Measurements from ENCODE around the gene SRSF3. TPM values are rescaled to one million over a fixed set of nuclear protein-coding genes. Genes with fewer than 3 reads are reported as not detected.

Gene SRSF3
- 218 TPM for total RNA-seq

DNA sequence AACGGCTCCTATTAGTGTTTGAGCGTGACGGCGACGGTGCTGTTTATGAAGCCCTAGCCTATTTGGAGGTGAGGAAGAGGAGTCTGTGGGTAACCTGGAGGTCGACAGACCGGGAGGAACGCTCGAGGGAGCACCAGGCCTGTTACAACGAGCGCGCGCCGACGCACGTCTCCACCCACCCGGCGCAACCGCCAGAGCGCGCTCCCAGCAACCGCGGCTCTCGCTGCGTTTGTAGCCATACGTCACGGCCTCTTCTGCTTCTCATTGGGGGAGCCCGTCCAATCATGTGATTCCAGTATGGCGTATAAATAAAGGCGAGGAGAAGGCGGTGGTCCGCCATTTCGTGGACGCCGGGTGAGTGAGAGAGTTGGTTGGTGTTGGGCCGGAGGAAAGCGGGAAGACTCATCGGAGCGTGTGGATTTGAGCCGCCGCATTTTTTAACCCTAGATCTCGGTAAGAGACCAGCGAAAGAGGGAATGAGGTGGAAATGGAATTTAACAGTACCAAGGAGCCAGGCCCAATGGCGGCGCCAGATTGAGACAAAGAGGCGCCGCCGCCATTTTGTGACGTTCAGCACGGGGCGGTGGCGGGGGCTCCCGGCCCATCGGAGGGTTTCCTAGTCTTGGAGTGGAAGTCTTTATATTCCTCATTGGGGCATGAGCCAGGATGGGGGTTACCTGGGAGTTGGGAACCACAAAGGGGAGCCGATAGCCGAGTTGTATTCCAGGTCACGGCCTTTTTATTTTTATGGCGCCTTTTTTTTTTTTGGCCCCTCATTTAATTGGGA lies at the start of gene SRSF3:
SRSF3 (plus strand) TSS at position 334 of the 787 bp plus-strand sequence. CDS start 2,401 bp downstream, outside the sequence.
- peak; percentile 98 for ATAC-seq
- intact Hi-C loops (cut with DNase I) = no loop called here
- DNase-seq (ENCODE audit: low spot score) = peak; percentile 97

DNA sequence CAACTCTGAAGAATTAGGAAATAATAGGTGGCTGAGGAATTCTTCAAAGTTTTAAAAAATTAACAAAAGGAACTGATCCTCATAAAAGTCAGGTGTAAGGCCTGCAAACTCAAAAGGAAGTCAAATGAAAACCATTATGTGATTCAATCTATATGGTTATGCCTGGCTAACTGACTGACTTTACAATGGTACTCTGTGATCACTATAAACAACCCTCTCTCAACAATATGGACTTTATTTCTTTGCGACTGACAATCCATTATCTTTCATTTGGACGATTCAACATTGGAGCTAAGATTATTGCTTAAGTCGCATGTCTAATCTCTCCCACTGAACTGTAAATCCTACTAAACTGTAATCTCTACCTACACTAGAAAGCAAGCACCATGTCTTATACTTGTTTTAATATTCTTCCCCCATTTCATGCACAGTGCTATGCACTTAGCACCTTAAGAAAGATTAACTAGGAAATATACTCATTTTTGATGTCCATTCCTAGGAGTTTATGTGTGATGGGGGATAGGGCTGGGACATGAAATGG lies 48.3 kb upstream of the SRSF3 start:
- ATAC-seq (no peak), DNase-seq (ENCODE audit: low spot score) (no peak)
- intact Hi-C loops (cut with DNase I) = no loop called here

DNA sequence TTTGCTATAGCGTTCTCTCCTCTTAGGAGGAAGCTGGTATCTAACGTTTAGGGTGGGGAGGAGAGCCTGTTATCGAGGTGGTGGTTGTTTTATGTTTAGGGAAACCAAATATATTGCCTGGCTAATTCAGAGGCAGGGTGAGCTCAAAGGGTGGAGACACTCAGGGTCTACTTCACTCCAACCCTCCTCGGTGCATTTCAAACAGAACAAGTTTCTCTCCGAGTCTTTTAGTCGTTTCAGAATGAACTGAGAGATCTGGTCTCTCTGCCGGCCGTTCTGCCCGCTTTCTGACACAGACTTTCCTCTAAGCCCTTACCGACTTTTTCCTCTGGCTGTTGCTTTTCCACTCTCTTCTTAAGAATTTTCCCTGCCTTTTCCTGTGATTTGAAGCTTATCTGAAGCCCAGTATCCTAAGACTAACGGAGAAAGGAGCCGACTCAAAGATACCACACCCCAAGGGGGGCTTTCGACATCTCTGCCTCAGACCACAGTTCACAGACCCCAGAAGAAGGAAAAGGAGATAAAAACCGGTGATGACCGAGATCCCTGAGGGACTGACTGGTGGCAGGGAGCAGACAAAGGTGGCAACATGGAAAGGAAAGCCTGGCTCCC lies 47.7 kb upstream of the SRSF3 start:
- ATAC-seq (peak; percentile 45), DNase-seq (ENCODE audit: low spot score) (no peak)
- intact Hi-C loops (cut with DNase I) = no loop called here

DNA sequence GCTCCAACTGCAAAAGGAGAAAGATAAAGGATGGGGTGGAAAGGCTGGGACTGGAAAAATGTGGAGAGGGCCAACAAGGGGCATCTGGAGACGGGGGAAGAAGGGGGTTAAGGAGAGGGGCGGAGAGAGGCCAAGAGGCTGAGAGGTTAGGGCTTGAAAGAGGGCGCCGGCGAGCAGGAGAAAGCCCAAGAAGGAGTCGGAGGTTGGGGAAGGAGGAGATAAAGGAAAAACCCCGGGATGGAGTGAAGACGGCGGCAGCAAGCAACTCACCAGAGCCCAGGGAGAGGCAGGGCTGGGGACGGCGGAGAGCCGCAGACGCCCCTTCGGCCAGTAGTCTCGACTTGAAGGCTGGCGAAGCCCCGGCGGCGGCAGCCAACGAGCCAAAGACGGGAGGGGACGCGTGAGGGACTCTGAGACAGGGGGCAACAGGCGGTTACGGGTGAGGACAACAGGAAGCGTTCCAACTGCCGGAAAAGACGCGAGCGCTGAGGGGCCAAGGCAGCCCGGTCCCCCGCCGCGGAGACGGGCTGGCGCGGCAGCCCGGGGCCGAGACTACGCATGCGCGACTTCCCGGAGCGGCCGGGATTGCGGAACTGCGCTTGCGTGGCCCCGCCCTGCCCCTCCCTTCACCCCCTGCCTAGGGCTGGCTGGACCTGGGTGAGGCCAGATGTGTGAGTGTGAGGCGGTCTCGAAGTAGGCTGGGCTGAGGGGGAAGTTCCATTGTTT lies 47.1 kb upstream of the SRSF3 start, which contains the start of gene STK38:
STK38 (minus strand) TSS at position 560 of the 726 bp plus-strand sequence. CDS start 7,277 bp downstream, outside the sequence.
- intact Hi-C loops (cut with DNase I) = no loop called here
- peak; percentile 97 for ATAC-seq
- DNase-seq (ENCODE audit: low spot score) = peak; percentile 96

DNA sequence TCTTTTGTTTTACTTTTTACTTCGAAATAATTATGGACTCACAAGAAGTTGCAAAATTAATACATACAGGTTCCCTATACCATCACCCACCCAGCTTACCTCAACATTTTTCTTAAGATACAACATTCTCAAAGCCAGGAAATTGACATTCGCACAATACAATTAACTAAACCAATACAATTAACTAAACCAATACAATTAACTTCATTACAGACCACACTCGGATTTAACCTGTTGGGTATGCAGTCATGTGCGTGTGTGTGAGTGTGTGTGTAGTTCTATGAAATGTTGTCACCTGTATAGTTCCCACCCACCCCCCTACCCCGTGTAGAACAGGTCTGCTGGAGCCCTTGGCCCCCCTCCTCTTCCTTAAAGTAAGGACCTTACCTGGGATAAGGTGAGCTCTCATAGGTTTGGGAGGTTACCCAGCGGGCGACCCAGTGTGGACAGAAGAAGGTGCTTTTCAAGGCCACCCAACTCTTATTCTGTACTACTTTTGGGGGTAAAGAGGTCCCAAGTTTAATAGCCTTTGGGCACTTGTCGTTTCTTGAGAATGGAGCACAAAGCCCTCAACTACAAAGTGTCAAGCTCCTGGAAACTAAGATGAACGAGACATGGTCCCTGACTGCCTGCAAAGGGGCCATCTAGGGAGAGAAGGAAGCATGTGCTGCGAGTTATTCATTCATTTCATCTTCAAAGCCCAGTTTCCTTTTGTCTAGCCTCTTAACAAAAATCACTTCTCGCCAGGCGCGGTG lies 46.3 kb upstream of the SRSF3 start:
- no peak for DNase-seq (ENCODE audit: low spot score)
- intact Hi-C loops (cut with DNase I) = no loop called here
- peak; percentile 5 for ATAC-seq

DNA sequence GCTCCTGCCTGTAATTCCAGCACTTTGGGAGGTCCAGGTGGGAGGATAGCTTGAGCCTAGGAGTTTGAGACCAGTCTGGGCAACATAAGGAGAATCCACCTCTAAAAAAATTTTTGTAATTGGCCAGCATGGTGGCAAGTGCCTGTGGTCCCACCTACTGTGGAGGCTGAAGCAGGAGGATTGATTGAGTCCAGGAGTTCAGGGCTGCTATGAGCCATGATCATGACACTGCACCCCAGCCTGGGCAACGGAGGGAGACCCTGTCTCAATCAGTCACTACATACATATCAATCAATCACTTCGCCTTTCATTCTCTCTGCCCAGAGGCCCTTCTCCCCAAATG lies 45.8 kb upstream of the SRSF3 start:
- ATAC-seq (no peak), DNase-seq (ENCODE audit: low spot score) (no peak)
- intact Hi-C loops (cut with DNase I) = no loop called here

DNA sequence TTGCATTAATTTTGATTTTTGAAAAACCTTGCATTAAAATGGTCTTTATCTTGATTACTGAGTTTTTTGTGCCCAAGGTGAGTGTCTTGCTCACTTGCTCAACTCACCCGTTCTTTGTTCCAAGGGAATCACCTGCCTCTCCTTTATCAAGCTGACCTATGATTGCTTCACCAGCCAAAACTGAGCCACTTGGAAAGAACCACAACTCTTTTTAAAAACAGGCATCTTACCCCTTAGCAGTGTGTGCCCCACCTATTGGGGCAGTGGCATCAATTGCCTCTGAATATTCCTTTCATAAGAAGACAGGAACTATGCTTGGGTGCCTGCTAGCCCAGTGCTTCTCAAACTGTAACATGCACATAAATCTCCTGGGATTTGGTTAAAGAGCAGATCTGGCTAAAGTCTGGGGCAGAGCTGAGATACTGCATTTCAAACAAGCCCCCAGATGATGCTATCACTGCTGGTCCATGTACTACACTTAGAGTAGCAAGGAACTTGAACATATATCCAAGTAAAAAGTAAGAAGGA lies 43.6 kb upstream of the SRSF3 start:
- DNase-seq (ENCODE audit: low spot score) = no peak
- intact Hi-C loops (cut with DNase I) = no loop called here
- ATAC-seq = no peak

DNA sequence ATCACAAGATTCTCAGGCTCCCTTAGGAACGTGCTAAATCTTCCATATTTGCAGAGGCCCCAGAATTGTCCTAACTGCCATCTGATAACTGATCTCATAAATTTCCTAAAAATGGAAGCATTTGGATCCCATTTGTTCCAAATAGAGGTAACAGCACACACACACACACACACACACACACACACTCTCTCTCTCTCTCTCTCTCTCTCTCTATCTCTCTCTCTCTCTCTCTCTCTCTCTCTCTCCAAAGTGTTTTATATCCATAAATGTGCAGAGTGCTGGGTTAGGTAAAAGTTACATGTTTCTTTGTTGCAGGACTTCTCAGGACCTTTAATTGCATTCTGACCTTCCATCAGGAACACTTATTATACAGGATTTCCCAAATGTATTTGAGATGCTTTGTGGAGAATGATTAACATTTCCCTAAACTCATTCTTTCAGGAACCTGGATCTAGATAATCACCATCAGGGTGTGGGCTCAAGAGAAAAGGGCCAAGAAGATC lies 38.4 kb upstream of the SRSF3 start:
- ATAC-seq (no peak), DNase-seq (ENCODE audit: low spot score) (no peak)
- intact Hi-C loops (cut with DNase I) = no loop called here

DNA sequence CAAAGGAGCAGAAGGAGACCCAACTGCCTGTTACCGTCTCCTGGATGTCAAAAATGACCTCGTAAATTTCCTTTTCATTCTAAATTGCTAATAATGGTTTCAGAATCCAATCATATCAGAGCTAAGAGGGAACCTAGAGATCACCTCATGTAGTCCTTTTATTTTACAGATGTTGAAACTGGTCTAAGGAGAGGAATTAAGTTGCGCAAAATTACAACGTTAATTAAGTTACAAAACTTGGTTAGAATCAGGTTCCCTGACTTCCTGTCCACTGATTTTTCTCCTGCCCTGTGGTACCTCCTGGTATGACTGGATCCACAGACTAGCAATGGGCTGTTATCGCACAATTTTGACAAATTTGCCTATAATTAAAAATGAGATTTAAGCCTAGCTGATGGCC lies 37.9 kb upstream of the SRSF3 start:
- no peak for DNase-seq (ENCODE audit: low spot score)
- ATAC-seq = no peak
- intact Hi-C loops (cut with DNase I) = no loop called here

DNA sequence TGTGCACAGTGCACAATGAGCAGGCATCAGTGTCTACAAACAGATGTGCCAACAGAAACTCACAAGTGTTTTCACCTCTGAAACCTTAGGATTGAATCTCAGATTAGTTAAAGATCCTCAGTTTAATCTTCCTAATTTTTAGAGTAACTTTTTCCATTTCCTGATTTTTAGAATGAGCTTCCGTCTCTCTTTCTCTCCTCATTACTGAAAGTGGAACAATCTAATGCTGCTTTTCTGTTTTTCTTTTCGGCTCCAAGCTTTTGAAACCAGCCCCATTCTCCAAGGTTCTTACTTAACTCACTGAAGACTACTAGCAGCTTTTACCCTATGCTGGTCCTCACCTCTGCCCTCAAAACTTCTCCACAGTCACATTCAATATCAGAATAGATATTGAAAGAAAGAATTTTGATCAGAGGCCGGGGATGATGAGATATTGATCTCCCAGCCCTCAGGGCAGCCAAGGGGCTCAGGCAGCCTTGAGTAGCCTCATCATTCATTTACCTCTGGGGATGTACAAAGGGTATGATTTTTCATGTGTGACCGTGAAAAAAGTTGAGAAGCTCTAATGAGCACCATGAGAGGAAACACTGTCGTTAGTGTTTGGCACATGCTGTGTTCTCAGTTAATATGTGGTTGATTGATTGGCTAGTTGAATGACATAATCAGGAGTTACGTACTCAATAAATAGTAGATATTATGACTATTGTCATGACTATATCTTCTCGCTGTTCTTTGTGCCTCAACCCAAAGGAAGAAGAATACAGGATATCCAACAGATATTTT lies 35.0 kb upstream of the SRSF3 start:
- intact Hi-C loops (cut with DNase I) = no loop called here
- ATAC-seq (no peak), DNase-seq (ENCODE audit: low spot score) (no peak)

DNA sequence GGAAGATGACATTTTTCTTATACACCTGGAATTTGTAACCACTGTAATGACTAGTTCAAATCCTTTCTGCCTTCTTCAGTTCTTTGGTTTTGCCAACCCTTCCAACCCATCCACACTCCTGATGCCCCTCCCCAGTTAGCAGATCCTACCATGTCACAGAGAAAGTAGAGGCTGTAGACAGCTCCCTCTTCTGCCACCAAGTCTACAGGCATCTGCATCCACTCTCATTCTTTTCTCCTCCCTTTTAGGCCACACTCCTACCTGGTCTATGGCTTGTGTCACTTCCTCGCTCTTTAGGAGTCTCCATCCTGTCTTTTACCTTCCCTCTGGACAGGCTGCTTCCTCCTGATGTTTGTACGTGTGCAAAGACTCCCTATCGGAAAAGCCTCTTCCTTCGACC lies 33.3 kb upstream of the SRSF3 start:
- intact Hi-C loops (cut with DNase I) = no loop called here
- DNase-seq (ENCODE audit: low spot score) (no peak), ATAC-seq (no peak)

DNA sequence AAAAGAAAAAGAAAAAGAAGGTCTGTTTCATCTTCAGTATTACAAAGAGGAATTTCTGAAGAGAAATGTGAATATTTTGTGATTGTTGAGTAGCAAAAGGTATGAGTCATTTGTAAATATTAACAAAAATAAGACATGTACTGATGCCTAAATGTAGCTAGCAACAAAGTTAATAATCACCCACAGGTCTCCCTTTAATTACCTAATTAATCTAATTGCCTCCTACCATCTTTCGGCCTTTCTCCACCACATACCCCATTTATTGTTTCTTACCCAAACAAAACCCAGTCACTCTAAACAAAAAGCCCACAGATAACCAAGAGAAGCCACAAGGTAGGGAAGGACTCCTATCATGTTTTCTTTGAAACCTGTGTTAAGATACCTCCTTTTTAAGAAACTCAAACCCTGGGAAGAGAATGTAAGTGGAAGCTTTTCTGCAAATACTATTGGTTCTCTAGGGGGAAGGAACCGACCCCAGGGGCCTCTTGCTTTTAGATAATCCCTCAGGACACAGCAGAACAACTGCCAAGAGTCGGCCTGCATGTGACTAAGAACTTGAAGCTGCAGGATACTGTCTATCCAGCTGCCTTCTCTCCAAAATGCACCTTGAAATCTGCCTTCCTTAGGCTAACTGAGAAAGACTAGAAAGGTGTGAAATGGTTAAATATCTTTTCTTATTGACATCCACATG lies 30.8 kb upstream of the SRSF3 start:
- ATAC-seq = no peak
- intact Hi-C loops (cut with DNase I) = no loop called here
- peak; percentile 15 for DNase-seq (ENCODE audit: low spot score)

DNA sequence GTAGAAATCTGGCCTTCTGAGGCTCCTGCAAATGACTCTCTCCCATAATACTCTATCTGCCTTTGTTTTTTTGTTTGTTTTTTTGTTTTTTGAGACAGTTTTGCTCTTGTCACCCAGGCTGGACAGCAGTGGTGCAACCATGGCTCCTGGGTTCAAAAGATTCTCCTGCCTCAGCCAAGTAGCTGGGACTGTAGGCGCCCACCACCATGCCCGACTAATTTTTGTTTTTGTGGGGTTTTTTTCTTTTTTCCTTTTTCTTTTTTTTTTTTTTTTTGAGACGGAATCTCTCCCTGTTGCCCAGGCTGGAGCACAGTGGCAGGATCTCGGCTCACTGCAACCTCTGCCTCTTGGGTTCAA lies 30.3 kb upstream of the SRSF3 start:
- no peak for ATAC-seq
- intact Hi-C loops (cut with DNase I) = no loop called here
- peak; percentile 7 for DNase-seq (ENCODE audit: low spot score)

DNA sequence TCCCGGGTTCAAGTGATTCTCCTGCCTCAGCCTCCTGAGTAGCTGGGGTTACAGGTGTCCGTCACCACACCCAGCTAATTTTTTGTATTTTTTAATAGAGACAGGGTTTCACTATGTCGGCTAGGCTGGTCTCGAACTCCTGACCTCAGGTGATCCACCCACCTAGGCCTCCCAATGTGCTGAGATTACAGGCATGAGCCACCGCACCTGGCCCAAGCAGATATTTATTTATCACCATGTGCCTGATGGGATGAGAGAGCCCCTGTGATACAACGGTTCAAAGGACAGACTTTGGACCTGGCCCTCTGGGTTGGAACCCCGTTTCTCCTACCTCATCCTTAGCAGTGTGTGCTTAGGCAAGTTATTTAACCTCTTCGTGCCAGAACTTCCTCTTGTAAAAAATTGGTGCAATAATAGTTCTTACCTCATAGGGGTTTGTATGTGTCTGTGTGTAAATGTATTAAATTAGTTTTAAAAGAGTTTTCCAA lies 27.7 kb upstream of the SRSF3 start:
- DNase-seq (ENCODE audit: low spot score) (no peak), ATAC-seq (no peak)
- intact Hi-C loops (cut with DNase I) = no loop called here

DNA sequence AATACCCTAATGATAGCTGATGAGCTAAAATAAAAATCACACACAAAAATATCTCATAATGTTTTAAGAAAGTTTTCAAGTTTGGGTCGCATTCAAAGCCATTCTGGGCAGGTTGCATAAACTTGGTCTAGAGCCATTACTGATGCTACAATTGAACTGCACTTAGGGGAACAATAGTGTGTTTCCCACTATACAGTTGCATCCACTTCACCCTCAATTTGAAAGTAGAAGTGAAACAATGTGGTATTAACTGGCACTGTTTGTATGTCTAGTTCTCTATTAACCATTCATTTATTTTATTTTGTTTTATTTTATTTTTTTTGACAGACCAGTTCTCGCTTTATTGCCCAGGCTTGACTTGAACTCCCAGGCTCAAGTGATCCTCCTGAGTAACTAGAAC lies 23.9 kb upstream of the SRSF3 start:
- intact Hi-C loops (cut with DNase I) = no loop called here
- no peak for ATAC-seq
- DNase-seq (ENCODE audit: low spot score) = no peak

DNA sequence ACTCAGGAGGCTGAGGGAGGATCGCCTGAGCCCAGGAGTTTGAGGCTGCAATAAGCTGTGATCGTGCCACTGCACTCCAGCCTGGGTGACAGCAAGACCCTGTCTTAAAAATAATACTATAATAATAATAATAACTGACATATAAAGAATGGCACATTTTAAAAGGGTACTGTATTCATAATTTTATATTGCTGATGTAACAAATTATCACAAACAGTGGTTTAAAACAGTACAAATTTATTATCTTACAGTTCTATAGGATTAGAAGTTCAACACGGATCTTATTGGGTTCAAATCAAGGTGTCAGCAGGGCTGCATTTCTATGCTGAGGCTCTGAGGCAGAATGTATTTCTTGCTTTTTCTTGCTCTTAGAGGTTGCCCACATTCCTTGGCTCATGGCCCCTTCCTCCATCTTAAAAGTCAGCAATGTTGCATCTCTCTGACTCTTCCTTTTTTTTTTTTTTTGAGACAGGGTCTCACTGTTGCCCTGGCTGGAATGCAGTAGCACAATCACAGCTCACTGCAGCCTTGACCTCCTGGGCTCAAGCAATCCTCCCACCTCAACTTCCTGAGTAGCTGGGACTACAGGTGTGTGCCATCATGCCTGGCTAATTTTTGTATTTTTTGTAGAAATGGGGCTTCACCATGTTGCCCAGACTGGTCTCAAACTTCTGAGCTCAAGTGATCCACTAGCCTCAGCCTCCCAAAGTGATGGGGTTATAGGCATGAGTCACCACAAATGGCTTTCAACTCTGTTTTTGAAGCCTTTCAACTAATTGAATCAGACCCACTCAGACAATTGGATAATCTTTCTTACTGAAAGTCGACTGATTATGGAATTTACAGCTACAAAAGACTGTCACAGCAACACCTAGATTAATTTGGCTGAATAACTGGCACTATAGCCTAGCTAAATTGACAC lies 22.8 kb upstream of the SRSF3 start:
- no peak for ATAC-seq
- intact Hi-C loops (cut with DNase I) = no loop called here
- DNase-seq (ENCODE audit: low spot score) = no peak
